Left forelimb (tissue), 1 donor: ENCODE results near the gene FOXK1.
"Not testable (repeated sequence)": the region's sequence is repeated elsewhere in the genome, so short reads cannot be mapped to it uniquely, and the experiment has no call there.

Experiments used
- DNase-seq: peaks from one replicate; pipeline ENCODE4 v3.0.0-alpha.2; 2018; ENCODE audit warnings: low spot score

The FOXK1 gene

GRCh38 chr7:4681886-4682620 is at the start of gene FOXK1:
TSS of gene FOXK1 (plus strand) at chr7:4682295. CDS start at chr7:4682309, 14 bp downstream.
- peak; percentile 85 for DNase-seq

DNA sequence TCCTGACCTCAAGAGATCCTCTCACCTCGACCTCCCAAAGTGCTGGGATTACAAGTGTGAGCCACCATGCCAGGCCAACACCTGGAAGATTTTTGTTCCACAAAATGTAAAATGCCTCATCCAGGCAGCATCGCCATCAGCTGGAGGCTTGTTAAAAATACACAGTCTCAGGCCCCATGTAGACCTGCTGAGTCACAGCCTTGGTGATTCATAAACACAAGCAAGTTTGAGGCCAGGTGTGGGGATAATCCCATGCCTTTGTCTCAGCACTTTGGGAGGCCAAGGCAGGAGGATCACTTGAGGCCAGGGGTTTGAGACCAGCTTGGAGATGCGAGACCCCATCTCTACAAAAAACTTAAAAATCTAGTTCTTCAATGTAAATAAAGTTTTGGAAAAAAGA is 49.1 kb upstream of the FOXK1 start:
- DNase-seq: no peak

- DNase-seq: no peak
These were observed 47.9 kb upstream of the FOXK1 start for GRCh38 chr7:4634166-4634565.

- DNase-seq: no peak
These were observed 43.1 kb upstream of the FOXK1 start for GRCh38 chr7:4638781-4639575.

- DNase-seq: no peak
These were observed 40.9 kb upstream of the FOXK1 start for GRCh38 chr7:4641091-4641666.

DNA sequence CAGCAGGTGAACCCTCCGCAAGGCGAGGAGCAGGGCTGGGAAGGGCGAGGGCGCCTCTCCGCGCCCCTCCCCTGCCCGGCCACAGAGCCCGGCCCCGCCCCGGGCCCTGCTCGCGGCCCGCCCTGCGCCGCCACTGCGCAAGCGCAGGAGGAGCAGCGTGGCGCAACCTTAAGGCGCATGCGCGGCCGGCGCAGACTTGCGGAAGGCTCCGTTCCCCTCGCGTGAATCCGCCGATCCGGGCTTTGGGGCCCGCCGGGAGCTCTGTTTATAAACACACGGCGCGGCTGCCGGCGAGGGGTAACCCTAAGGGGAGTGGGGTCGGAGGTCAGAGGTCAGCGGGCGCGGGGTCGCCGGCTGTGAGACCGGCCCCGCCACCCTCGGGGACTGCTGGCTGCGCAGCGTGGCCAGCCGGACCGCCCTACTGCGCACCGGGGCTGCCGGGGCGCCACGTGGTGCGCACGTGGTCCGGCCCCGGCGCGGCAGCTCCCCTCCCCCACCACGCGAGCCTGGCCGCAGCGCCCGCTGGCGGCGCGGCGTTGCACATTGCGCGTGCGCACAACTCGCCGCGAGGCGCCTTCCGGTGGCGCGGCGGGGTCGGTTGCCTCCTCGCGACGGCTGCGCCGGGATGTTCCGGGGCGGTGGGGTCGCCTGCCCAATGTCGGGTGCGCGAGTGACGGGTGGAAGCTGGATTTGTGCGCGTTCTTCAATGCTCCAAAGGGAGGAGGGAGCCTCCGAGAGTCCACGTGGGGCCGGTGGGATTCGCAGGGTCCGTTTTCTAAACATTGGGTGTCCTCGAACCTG is 40.2 kb upstream of the FOXK1 start:
- DNase-seq: peak; percentile 99

DNA sequence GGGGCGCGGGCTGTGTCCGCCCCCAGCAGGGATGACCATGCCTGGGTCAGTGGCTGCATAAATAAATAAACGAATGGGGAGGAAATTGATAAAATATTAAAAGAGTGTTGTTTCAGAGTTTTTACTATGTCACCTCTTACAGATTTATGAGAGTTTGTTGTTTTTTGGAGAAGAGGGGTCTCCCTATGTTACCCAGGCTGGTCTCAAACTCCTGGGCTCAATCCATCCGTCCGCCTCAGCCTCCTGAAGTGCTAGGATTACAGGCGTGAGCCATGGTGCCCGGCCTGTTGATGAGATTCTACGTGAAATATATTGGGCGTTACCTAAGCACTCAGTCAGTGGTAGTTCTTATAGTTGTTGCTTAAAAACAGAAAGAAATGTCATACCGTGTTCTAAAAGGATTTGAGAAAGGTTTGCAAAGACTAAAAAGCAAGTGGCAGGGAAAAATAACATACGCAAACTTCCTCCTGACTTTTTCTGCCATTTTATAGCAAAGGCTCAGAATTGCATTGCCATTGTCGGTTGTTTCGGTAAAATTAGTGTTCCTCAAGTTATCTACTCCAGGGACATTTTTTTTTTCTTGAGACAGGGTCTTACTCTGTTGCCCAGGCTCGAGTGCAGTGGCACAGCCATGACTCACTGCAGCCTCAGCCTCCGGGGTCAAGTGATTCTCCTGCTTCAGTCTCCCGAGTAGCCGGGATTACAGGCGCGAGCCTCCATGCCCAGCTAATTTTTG is 39.5 kb upstream of the FOXK1 start:
- DNase-seq: no peak

GRCh38 chr7:4643204-4643471 is 39.0 kb upstream of the FOXK1 start:
- DNase-seq: not testable (repeated sequence)

DNA sequence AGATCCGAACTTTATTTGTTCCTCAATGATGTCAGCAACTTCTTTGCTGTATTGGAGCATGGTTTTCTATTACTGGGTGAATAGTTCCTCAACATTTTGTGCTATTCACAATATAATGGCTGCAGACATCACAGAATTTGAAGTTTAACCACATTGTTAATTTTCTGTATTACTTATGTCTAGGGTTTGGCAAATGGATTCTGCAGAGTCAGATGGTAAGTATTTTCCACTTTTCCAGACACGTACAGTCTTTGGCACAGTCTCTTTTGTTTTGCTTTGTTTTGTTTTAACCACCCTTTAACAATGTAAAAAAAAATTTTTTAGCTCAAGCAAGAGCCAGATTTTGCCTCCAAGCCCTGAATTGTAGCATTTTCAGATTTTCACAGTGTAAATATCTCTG is 36.8 kb upstream of the FOXK1 start:
- DNase-seq: no peak

DNA sequence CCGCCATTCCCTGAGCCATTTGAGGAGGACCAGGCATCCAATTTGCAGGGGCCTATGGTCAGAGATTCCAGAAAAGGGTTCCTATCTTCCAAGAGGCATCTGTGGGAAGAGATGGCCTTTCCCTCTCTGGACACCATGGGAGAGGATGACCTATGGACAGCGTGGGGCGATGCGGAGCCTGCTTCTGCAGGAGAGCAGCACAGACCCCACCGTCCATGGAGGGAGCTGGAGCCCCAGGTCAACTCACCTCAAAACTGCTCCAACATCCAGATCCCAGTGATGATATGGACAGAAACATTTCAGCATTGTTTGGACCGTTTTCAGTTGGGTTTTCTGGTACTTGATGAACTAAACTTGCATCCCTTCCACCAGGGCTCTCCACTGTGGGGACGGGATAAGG is 34.0 kb upstream of the FOXK1 start:
- no peak for DNase-seq

- DNase-seq: peak; percentile 67
These were observed 31.6 kb upstream of the FOXK1 start for GRCh38 chr7:4650433-4651047.

DNA sequence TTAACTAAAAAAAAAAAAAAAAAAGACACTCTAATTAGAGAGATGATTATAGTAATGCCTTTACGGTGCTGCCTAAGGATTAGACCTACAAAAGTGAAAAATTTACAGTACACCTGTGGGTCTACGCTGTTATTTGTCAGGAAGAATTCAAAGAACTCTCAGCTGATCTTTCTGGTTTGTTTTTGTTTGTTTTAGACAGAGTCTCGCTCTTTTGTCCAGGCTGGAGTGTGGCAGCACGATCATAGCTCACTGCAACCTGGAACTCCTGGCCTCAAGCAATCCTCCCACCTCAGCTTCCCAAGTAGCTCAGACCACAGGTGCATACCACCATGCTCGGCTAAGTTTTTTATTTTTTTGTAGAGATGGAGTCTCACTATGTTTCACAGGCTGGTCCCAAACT is 28.3 kb upstream of the FOXK1 start:
- no peak for DNase-seq

DNA sequence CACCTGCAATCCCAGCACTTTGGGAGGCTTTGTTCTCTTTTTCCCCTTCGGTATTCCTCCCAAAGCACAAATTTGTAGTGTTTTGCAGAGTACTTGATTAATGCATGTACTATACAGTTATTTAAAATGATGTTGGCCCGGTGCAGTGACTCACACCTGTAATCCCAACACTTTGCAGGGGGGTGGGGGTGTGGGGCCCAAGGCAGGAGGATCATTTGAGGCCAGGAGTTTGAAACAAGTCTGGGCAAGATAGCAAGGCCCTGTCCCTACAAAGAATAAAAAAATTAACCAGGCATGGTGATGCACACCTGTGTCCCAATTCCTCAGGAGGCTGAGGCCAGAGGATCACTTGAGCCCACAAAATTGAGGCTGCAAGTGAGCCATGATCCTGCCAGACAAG is 26.8 kb upstream of the FOXK1 start:
- no peak for DNase-seq

DNA sequence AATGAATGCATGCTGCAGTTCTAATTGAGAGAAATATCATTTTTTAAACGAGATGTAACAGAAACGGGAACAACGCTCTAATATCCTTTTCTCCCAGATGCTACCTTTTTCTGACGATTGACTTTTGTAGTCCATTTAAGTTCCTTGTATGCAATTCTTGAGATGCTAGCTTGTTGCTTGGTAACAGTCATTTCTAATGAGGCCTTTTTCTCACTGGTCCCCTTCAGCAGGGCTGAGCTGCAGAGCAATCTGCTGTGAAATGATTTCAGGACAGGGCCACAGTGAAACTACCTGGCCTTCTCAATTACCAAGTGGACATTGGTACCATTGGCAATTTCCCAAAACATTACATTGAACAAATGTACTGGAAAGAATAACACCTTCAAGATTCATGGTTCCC is 26.2 kb upstream of the FOXK1 start:
- DNase-seq: no peak

DNA sequence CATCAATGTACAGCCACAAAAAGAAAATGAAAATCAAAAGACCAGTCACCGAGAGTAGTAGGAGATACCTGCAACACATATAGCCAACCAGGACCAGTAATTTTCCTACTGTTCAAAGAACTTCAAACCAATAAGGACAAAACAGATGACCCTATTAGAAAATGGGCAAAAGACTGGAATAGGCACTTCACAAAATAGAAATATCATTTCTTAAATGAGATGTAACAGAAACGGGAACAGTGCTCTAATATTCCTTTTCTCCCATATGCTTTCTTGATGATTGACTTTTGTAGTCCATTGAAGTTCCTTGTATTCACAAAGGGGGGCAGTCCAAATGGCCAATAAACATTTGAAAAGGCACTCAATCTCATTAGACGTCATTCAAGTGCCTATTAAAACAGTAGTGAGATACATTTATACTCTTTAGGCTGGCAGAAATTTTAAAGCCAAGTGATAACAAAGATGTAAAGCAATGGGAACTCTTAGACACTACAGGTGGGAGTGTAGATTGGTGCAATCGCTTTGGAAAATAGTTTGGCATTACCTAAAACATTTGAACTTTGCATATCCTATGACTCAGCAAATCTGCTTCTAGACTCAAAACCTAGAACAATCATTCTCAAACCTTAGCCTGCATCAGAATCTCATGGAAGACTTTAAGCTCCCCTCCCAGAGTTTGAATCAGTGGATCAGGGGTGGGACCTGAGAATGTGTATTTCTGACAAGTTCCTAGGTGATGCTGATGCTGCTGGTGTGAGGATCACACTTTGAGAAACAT is 24.3 kb upstream of the FOXK1 start:
- no peak for DNase-seq

DNA sequence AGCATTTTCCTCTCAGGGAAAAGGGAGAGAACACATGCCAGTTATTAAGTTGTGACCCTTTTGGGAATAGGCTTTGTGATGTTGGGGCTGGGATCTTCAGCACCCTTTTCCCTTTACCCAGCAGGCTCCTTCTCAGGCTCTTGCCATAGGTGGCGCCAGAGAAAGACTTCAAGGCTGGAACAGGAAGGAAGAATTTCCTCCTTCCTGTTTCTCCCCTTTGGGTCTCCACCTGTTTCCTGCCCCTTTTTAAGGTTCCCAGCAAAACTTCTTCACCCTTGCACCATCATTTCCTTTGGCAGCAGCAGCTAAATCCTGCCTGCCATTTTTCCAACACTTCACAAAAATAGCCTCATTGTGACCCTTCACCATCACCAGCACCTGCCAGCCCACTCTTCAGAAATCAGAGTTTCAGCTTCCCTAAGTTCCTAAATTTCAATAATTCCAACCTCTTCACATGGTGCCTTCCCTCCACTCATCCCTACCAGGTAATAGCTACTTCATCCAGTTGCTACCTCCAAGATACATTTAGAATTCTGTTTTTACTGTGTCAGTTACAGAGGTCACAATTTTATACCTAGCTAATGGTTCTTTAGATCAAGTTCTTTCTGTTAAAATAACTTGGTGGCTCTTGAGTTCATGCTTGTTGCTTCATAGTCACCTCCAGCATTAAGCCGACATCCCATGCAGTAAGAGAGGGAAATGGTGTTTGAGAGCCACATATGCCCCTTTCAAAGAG is 22.4 kb upstream of the FOXK1 start:
- no peak for DNase-seq

GRCh38 chr7:4661871-4662270 is 20.2 kb upstream of the FOXK1 start:
- no peak for DNase-seq

- DNase-seq: no peak
These were observed 18.7 kb upstream of the FOXK1 start for GRCh38 chr7:4663239-4664018.

GRCh38 chr7:4665661-4666060 is 16.4 kb upstream of the FOXK1 start:
- DNase-seq: no peak
